H1 (cell line): ENCODE measurements around the gene GPANK1. TPM values are rescaled to one million over a fixed set of nuclear protein-coding genes. Genes with fewer than 3 reads are reported as not detected.

ENCODE experiments used
- CTCF ChIA-PET: fragments of 300-600 bp; sonication (Branson Sonifier 250); formaldehyde crosslinking; loops from one replicate; lab custom pipeline; 2021; ENCODE audit not compliant: partially characterized antibody; lab: Charles Lee
- POLR2A ChIA-PET: fragments of 300-600 bp; sonication (Branson Sonifier 250); formaldehyde crosslinking; loops from one replicate; lab custom pipeline; 2021; ENCODE audit warnings: inconsistent platforms; ENCODE audit not compliant: partially characterized antibody; lab: Charles Lee
- DNase-seq, 2 experiments: peaks; one replicate each; pipeline versions ENCODE4 v3.0.0 to v3.0.0-alpha.2; 2010 to 2022; ENCODE audit warnings: low spot score in 2 of 2, low read depth in 1 of 2, mixed read lengths in 1 of 2
- FAIRE-seq: peaks from 2 replicates; lab custom pipeline; 2011; peaks lifted over from hg19 to GRCh38; lab: Jason Lieb, UNC
- H2AFZ ChIP-seq: 2 replicates; pipeline ENCODE4 v1.8.1; 2012; ENCODE audit warnings: low read length, inconsistent platforms
- H2AK5ac ChIP-seq: 2 replicates; pipeline ENCODE4 v1.6.1; 2013; ENCODE audit warnings: low read depth, low read length
- H2BK120ac ChIP-seq: replicated peaks from 2 replicates; pipeline ENCODE3; 2013; ENCODE audit warnings: low read depth, low read length, inconsistent platforms
- H2BK12ac ChIP-seq: 2 replicates; pipeline ENCODE4 v1.6.1; 2013; ENCODE audit warnings: low read depth, low read length
- H2BK15ac ChIP-seq: 2 replicates; pipeline ENCODE4 v1.6.1; 2013; ENCODE audit warnings: low read length
- H2BK20ac ChIP-seq: 2 replicates; pipeline ENCODE4 v1.6.1; 2013; ENCODE audit warnings: low read length
- H2BK5ac ChIP-seq: 2 replicates; pipeline ENCODE4 v1.6.1; 2013; ENCODE audit warnings: low read depth, low read length
- H3K14ac ChIP-seq: 2 replicates; pipeline ENCODE4 v1.6.1; 2013; ENCODE audit warnings: inconsistent platforms; ENCODE audit not compliant: insufficient read length
- H3K18ac ChIP-seq: 2 replicates; pipeline ENCODE4 v1.6.1; 2013; ENCODE audit warnings: low read length; ENCODE audit errors: extremely low read depth
- H3K23ac ChIP-seq: 2 replicates; pipeline ENCODE4 v1.6.1; 2013; ENCODE audit warnings: inconsistent platforms; ENCODE audit not compliant: insufficient read length
- H3K23me2 ChIP-seq: 2 replicates; pipeline ENCODE4 v1.6.1; 2013; ENCODE audit warnings: low read depth, low read length
- H3K27ac ChIP-seq: 2 replicates; pipeline ENCODE4 v1.6.1; 2011; ENCODE audit warnings: low read depth, low read length, inconsistent platforms
- H3K27me3 ChIP-seq, 4 experiments: replicated peaks in 1 of 4; 1 replicate in 1 of 4; 2 replicates in 3 of 4; pipeline versions ENCODE4 v1.6.1 to v1.8.1; 2011 to 2013; ENCODE audit warnings: low read length in 3 of 4, mild to moderate bottlenecking in 3 of 4, inconsistent platforms in 2 of 4, mixed read lengths in 2 of 4, moderate library complexity in 1 of 4; ENCODE audit not compliant: control insufficient read depth in 3 of 4, insufficient read depth in 3 of 4; ENCODE audit errors: extremely low read depth in 1 of 4
- H3K36me3 ChIP-seq, 4 experiments: 2 replicates each; pipeline versions ENCODE4 v1.6.1 to v1.8.1; 2011 to 2013; ENCODE audit warnings: mild to moderate bottlenecking in 4 of 4, low read length in 3 of 4, moderate library complexity in 2 of 4, control low read depth in 1 of 4, inconsistent platforms in 1 of 4; ENCODE audit not compliant: insufficient read depth in 4 of 4, control insufficient read depth in 2 of 4
- H3K4ac ChIP-seq: replicated peaks from 2 replicates; pipeline ENCODE3; 2013; ENCODE audit warnings: low read length, low read depth, mixed read lengths, inconsistent platforms; ENCODE audit not compliant: insufficient read length
- H3K4me1 ChIP-seq, 4 experiments: replicated peaks in 1 of 4; 1 replicate in 1 of 4; 2 replicates in 3 of 4; pipeline versions ENCODE4 v1.6.1 to v1.8.1; 2011 to 2013; ENCODE audit warnings: low read length in 3 of 4, inconsistent platforms in 2 of 4, mixed read lengths in 1 of 4; ENCODE audit not compliant: insufficient read depth in 4 of 4, control insufficient read depth in 3 of 4
- H3K4me2 ChIP-seq, 2 experiments: 2 replicates each; pipeline versions ENCODE4 v1.6.1 to v1.8.1; 2011 to 2013; ENCODE audit warnings: low read depth in 2 of 2, low read length in 2 of 2, control low read depth in 1 of 2, inconsistent platforms in 1 of 2, mild to moderate bottlenecking in 1 of 2; ENCODE audit not compliant: insufficient read depth in 1 of 2
- H3K4me3 ChIP-seq, 4 experiments: fragments of 200-600, 300-600 bp in 1 of 4; sonication (generic), shearing (Covaris generic), sonication (Bioruptor Twin) in 1 of 4; 2 replicates each; pipeline versions ENCODE4 v1.5.1 to v1.8.1; 2011 to 2016; ENCODE audit warnings: low read length in 4 of 4, low read depth in 3 of 4, control low read depth in 2 of 4, inconsistent platforms in 2 of 4, mild to moderate bottlenecking in 2 of 4, mixed read lengths in 1 of 4, moderate library complexity in 1 of 4; ENCODE audit not compliant: insufficient read depth in 2 of 4; ENCODE audit errors: extremely low read depth in 1 of 4
- H3K56ac ChIP-seq: replicated peaks from 2 replicates; pipeline ENCODE3; 2013; ENCODE audit warnings: low read depth, mild to moderate bottlenecking, mixed read lengths, low read length, inconsistent platforms; ENCODE audit not compliant: insufficient read length
- H3K79me1 ChIP-seq: 2 replicates; pipeline ENCODE4 v1.6.1; 2013; ENCODE audit warnings: low read depth, low read length, control low read depth
- H3K79me2 ChIP-seq, 2 experiments: 2 replicates each; pipeline versions ENCODE4 v1.6.1 to v1.8.1; 2012 to 2013; ENCODE audit warnings: low read length in 2 of 2, mild to moderate bottlenecking in 2 of 2, inconsistent platforms in 1 of 2; ENCODE audit not compliant: insufficient read depth in 2 of 2, control insufficient read depth in 1 of 2
- H3K9ac ChIP-seq, 4 experiments: replicated peaks in 1 of 4; 1 replicate in 1 of 4; 2 replicates in 3 of 4; pipeline versions ENCODE4 v1.6.1 to v1.8.1; 2011 to 2013; ENCODE audit warnings: low read depth in 3 of 4, low read length in 3 of 4, control low read depth in 2 of 4, mild to moderate bottlenecking in 2 of 4, moderate library complexity in 2 of 4, inconsistent platforms in 1 of 4; ENCODE audit errors: extremely low read depth in 1 of 4
- H3K9me3 ChIP-seq, 2 experiments: 2 replicates each; pipeline versions ENCODE4 v1.6.1 to v1.8.1; 2012 to 2013; ENCODE audit warnings: mild to moderate bottlenecking in 2 of 2, moderate library complexity in 2 of 2, control low read depth in 1 of 2, inconsistent platforms in 1 of 2, low read depth in 1 of 2, low read length in 1 of 2, mixed read lengths in 1 of 2; ENCODE audit not compliant: insufficient read depth in 2 of 2
- H4K20me1 ChIP-seq, 2 experiments: replicated peaks in 1 of 2; 2 replicates each; pipeline versions ENCODE3 to v1.8.1; 2011 to 2013; ENCODE audit warnings: inconsistent platforms in 2 of 2, low read length in 2 of 2, mild to moderate bottlenecking in 1 of 2; ENCODE audit not compliant: insufficient read depth in 2 of 2, control insufficient read depth in 1 of 2
- H4K5ac ChIP-seq: 2 replicates; pipeline ENCODE4 v1.6.1; 2013; ENCODE audit warnings: low read length, low read depth, mixed read lengths, inconsistent platforms; ENCODE audit not compliant: insufficient read length
- H4K8ac ChIP-seq: 2 replicates; pipeline ENCODE4 v1.8.0; 2013; ENCODE audit warnings: mild to moderate bottlenecking, moderate library complexity, low read length, inconsistent platforms; ENCODE audit not compliant: insufficient read depth; ENCODE audit errors: extremely low read depth
- H4K91ac ChIP-seq: replicated peaks from 2 replicates; pipeline ENCODE3; 2013; ENCODE audit warnings: low read length, mixed read lengths, inconsistent platforms; ENCODE audit not compliant: insufficient read length
- RAD21 ChIP-seq, 2 experiments: IDR thresholded peaks in 1 of 2; conservative IDR thresholded peaks in 1 of 2; 2 replicates each; pipeline ENCODE4 v1.6.1; 2011; ENCODE audit warnings: low read depth in 2 of 2, low read length in 2 of 2, improper control_type of control experiment in 1 of 2, inconsistent platforms in 1 of 2, mild to moderate bottlenecking in 1 of 2, moderate library complexity in 1 of 2
- SIN3A ChIP-seq, 2 experiments: IDR thresholded peaks in 1 of 2; conservative IDR thresholded peaks in 1 of 2; 2 replicates each; pipeline ENCODE4 v1.6.1; 2011 to 2012; ENCODE audit warnings: low read length in 2 of 2, improper control_type of control experiment in 1 of 2, low read depth in 1 of 2, mild to moderate bottlenecking in 1 of 2
- SP1 ChIP-seq: IDR thresholded peaks from 2 replicates; pipeline ENCODE4 v1.6.1; 2011; ENCODE audit warnings: low read depth, low read length
- YY1 ChIP-seq: IDR thresholded peaks from 2 replicates; pipeline ENCODE4 v1.6.1; 2011; ENCODE audit warnings: low read depth, mild to moderate bottlenecking, low read length
- WGBS, 2 experiments: shearing (Covaris generic) in 1 of 2; methylation state at CpG; one replicate each; pipeline versions ENCODE4 v1.1.6 to v1.1.7; 2013 to 2015; ENCODE audit warnings: low lambda C conversion rate in 2 of 2, mixed read lengths in 2 of 2, inconsistent platforms in 1 of 2, low coverage in 1 of 2, missing lambda C conversion rate in 1 of 2; ENCODE audit not compliant: insufficient replicate concordance in 2 of 2, insufficient coverage in 1 of 2, insufficient read length in 1 of 2; ENCODE audit errors: extremely low coverage in 1 of 2, missing lambda C conversion rate in 1 of 2; 5-methylcytosine and 5-hydroxymethylcytosine counted together
- polyA plus RNA-seq, 7 experiments: library from polyadenylated mRNA; depleted of rRNA in 3 of 7; stranded (reverse) in 5 of 7; unstranded in 2 of 7; fragments of >200 nt in 5 of 7; fragments of 200-250 nt in 2 of 7; gene quantifications; 1 replicate in 5 of 7; 2 replicates in 1 of 7; 4 replicates in 1 of 7; pipeline versions ENCODE4 v1.2.1 to v1.2.3, GENCODE V29; 2011 to 2013; ENCODE audit warnings: missing spikeins in 2 of 7, mixed read lengths in 2 of 7
- total RNA-seq: library from RNA; stranded (reverse); fragmentation: NEBNext Ultra II Directional; extraction: Animal tissue kit (Norgen Biotek cat#: 25700); gene quantifications from 2 replicates; pipeline ENCODE4 v1.2.1, GENCODE V29; 2021
- TF ChIP-seq, protein P1 (sequence below), 3 experiments: IDR thresholded peaks; 1 replicate in 2 of 3; 2 replicates in 1 of 3; pipeline versions ENCODE4 v1.5.1 to v1.6.1; 2011; ENCODE audit warnings: low read length in 3 of 3, mild to moderate bottlenecking in 3 of 3, inconsistent platforms in 2 of 3, low read depth in 1 of 3, moderate library complexity in 1 of 3; ENCODE audit not compliant: insufficient read depth in 1 of 3; ENCODE audit errors: control extremely low read depth in 1 of 3
- TF ChIP-seq, protein P2 (sequence below): IDR thresholded peaks from 2 replicates; pipeline ENCODE4 v1.6.1; 2011; ENCODE audit warnings: low read depth, mild to moderate bottlenecking, low read length; ENCODE audit not compliant: insufficient read depth

GPANK1 gene
- total and polyA plus RNA-seq, 2 of the 8 experiments (the other 6 are each of a cell fraction or from before 2014, with no cell fraction given), result 24.5 to 30.2 TPM

DNA sequence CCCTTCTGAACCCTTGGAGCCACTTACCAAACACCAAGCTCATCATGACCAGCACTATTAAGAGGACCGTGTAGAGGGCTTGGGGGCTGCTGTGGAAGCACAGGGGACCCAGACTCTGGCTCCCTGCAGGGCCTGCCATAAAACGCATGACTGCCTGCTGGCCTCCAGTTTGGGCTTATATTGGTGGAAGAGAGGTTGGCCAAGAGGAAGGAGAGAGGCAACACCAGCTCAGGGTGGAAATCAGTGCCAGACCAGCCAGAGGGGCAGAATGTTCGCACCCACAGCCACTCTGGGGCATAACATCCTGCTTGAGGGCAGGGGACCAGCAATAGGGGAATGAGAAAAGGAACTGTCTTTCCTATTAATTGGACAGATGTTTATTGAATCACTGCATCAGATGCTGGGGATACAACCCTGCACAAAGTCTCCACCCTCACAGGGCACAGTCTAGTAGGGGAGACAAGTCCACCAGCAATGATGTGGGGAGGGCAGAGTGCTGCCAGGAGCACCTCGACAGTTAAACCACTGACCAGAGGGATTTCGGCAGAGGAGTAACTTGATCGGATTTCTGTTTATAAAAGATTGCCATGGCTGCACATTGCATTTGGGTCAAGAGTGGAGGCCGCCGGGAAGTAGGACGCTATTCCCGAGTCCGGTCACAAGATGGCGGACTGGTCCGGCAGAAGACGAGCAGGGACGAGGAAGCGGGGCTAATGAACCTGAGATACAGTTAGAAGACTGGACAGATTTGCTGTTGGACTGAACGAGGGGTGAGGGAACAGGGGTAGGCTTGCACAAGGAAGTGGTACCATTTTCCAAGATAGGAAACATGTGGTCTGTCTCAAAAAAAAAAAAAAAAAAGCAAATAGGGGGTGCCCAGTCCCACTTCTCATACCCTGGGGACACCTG is 15.7 kb upstream of the GPANK1 start, which contains the start of gene LY6G5C:
TSS of gene LY6G5C (minus strand) at position 842 of the 909 bp plus-strand sequence. CDS start at position 148, 694 bp downstream.
- Histone ChIP-seq H2AK5ac (no peak within 1 kb of the TSS), H2BK12ac (peak within 1 kb of the TSS; percentile 9; the same call in 1 of the 2 replicates), H4K5ac (no peak within 1 kb of the TSS), H3K4me3 (peak within 1 kb of the TSS; percentile 22 to 70 (median 60)), H2BK20ac (no peak within 1 kb of the TSS; the same call in 1 of the 2 replicates), H2BK120ac (no peak within 1 kb of the TSS), H4K20me1 (no peaks in the 10 kb centered on the region), H3K56ac (peak within 1 kb of the TSS; percentile 33), H3K27ac (no peak within 1 kb of the TSS), H3K14ac (no peak within 1 kb of the TSS), H3K4ac (no peak within 1 kb of the TSS), H3K9me3 (no peaks in the 10 kb centered on the region), H3K4me1 (peaks cover 0 to 10% (median 7%) of the 10 kb centered on the region in 4 experiments; a peak in 5 of 7 replicates), H3K36me3 (no peaks in the 10 kb centered on the region), H3K23ac (no peak within 1 kb of the TSS), H3K79me2 (no peaks in the 10 kb centered on the region), H3K27me3 (peaks cover 3 to 13% (median 12%) of the 10 kb centered on the region in 4 experiments; a peak in 6 of 7 replicates), H4K91ac (no peak within 1 kb of the TSS), H4K8ac (peak within 1 kb of the TSS; percentile 39), H2BK15ac (peak within 1 kb of the TSS; percentile 72; the same call in 1 of the 2 replicates), H2BK5ac (peak within 1 kb of the TSS; percentile 35; the same call in 1 of the 2 replicates), H3K18ac (no peak within 1 kb of the TSS), H3K79me1 (no peaks in the 10 kb centered on the region), H3K4me2 (peak within 1 kb of the TSS; percentile 11 to 84), H3K9ac (no peak within 1 kb of the TSS; a peak in 1 of 7 replicates), H3K23me2 (peaks cover 11% of the 10 kb centered on the region; the same call in 1 of the 2 replicates), H2AFZ (peak within 1 kb of the TSS; percentile 15; the same call in 1 of the 2 replicates)
- FAIRE-seq, result no peak
- WGBS, 2 experiments, result 21% methylated on average over 17 of the region's 17 CpGs; no CpG with 5 or more reads in 1 of the 2 experiments
- ChIA-PET CTCF (interaction anchor here (0.6 to 2.6 kb wide), 30 partner anchors 9 to 151 kb away, joined by 3 to 11 read pairs (median 4); partner anchors contain the start of genes C6orf47, LY6G5B, LY6G6D and VARS1), POLR2A (interaction anchor here (0.8 to 2.5 kb wide), 15 partner anchors 8 to 150 kb away, joined by 3 to 20 read pairs (median 3); partner anchors contain the start of genes CLIC1, CSNK2B, DDAH2 and GPANK1)
- peak in 1 of 2 experiments; percentile 79 for DNase-seq
- TF ChIP-seq SIN3A (conservative IDR thresholded peaks at IDR 0.05 in 1 of 2, IDR thresholded peaks at IDR 0.05 in 1 of 2; ENCODE audit: low read depth in 1 of 2, low read length in 2 of 2) (peak in 1 of 2 experiments; percentile 84; a peak in 2 of 4 replicates), RAD21 (IDR thresholded peaks at IDR 0.05 in 1 of 2, conservative IDR thresholded peaks at IDR 0.05 in 1 of 2; ENCODE audit: low read depth in 2 of 2, low read length in 2 of 2) (peak; percentile 90 to 96), YY1 (peak; percentile 80), SP1 (no peak)
- TF ChIP-seq, protein P1, sequence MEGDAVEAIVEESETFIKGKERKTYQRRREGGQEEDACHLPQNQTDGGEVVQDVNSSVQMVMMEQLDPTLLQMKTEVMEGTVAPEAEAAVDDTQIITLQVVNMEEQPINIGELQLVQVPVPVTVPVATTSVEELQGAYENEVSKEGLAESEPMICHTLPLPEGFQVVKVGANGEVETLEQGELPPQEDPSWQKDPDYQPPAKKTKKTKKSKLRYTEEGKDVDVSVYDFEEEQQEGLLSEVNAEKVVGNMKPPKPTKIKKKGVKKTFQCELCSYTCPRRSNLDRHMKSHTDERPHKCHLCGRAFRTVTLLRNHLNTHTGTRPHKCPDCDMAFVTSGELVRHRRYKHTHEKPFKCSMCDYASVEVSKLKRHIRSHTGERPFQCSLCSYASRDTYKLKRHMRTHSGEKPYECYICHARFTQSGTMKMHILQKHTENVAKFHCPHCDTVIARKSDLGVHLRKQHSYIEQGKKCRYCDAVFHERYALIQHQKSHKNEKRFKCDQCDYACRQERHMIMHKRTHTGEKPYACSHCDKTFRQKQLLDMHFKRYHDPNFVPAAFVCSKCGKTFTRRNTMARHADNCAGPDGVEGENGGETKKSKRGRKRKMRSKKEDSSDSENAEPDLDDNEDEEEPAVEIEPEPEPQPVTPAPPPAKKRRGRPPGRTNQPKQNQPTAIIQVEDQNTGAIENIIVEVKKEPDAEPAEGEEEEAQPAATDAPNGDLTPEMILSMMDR (IDR thresholded peaks at IDR 0.05; ENCODE audit: control extremely low read depth in 1 of 3, insufficient read depth in 1 of 3, low read depth in 1 of 3, low read length in 3 of 3), result peak; percentile 78 to 85 (median 83)
- TF ChIP-seq, protein P2, sequence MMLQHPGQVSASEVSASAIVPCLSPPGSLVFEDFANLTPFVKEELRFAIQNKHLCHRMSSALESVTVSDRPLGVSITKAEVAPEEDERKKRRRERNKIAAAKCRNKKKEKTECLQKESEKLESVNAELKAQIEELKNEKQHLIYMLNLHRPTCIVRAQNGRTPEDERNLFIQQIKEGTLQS, result no peak
